PC-3 (cell line): ENCODE results near the gene TUBD1.

Experiments
- CTCF ChIP-seq: fragments of 300-600 bp; sonication (generic); conservative IDR thresholded peaks from 2 replicates; pipeline ENCODE4 v1.5.1; 2017; ENCODE audit warnings: antibody characterized with exemption, low read depth, mild to moderate bottlenecking, low read length
- EZH2 ChIP-seq: fragments of 300-600 bp; sonication (generic); IDR thresholded peaks from one replicate; pipeline ENCODE4 v1.6.1; 2017; ENCODE audit warnings: antibody characterized with exemption, mild to moderate bottlenecking, low read length; ENCODE audit not compliant: unreplicated experiment

DNA sequence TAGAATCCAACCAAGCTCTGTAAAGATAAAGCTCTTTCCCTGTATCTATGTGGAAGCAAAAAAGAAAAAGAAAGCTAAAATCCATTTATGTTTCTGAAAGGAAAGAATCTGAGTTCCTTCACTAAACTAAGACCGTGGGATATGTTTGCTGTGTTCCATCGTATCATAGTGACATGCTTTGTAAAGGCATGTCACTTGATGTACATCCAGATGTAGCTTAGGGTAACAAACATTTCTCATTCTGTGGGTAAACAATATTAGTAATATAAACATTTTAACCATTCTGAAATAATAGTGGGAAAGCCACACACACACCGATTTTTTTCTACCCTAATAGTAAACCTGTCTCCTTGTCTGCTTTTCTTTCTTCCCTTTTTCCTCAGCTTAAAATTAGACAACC lies 78.1 kb downstream of the TUBD1 start:
- TF ChIP-seq CTCF (no peak), EZH2 (no peak)
